Measurements from ENCODE around the gene ATXN7L3. TPM values are rescaled to one million over a fixed set of nuclear protein-coding genes. Genes with fewer than 3 reads are reported as not detected.

ATXN7L3 gene
- total and polyA plus RNA-seq, 2 donors (not counting 3 experiments of a cell fraction or from before 2014, with no cell fraction given) = 61.3 to 82.5 TPM

DNA sequence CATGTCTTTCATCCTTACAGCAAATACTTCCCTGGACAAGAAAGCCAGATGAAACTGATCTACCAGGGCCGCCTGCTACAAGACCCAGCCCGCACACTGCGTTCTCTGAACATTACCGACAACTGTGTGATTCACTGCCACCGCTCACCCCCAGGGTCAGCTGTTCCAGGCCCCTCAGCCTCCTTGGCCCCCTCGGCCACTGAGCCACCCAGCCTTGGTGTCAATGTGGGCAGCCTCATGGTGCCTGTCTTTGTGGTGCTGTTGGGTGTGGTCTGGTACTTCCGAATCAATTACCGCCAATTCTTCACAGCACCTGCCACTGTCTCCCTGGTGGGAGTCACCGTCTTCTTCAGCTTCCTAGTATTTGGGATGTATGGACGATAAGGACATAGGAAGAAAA, 9.2 kb downstream of the ATXN7L3 start:
- peaks cover 11 to 36% of the 10 kb centered on the region in 2 experiments for H3K36me3 ChIP-seq (ENCODE audit: control insufficient read depth in 2 of 2, extremely low read depth in 1 of 2, insufficient read depth in 2 of 2, low read length in 2 of 2)
- POLR2A ChIA-PET = no interaction called here
- no peaks in the 10 kb centered on the region for H3K27me3 ChIP-seq (ENCODE audit: control insufficient read depth in 2 of 2, insufficient read depth in 2 of 2, low read length in 2 of 2)
- no peak for DNase-seq (ENCODE audit: low read depth, low spot score)
- peaks cover 17% of the 10 kb centered on the region for H3K79me2 ChIP-seq (ENCODE audit: control insufficient read depth, insufficient read depth, low read length)
- BruUV-seq (replicated peaks) = no TSS peak
- CTCF ChIA-PET = no interaction called here
- dilution Hi-C loops (cut with MboI; ENCODE audit: extremely low pct_ligation_motif_present, low sequenced_read_pairs) (no loop called here), intact Hi-C loops (cut with micrococcal nuclease) (no loop called here)
- no peaks in the 10 kb centered on the region for H3K9me1 ChIP-seq (replicated peaks; ENCODE audit: control insufficient read depth, extremely low read depth, insufficient read depth, low read length)
- H3K9ac ChIP-seq (replicated peaks; ENCODE audit: extremely low read depth, insufficient read depth, low read length) = no peak overlapping the region
- peaks cover 10% of the 10 kb centered on the region for H3K4me1 ChIP-seq (ENCODE audit: control insufficient read depth, extremely low read depth, insufficient read depth, low read length)
- H3K9me3 ChIP-seq (replicated peaks; ENCODE audit: control insufficient read depth, insufficient read depth, low read length) = no peaks in the 10 kb centered on the region
- no peak overlapping the region for H3K4me2 ChIP-seq (ENCODE audit: insufficient read depth, low read length)
- no peaks in the 10 kb centered on the region for H4K20me1 ChIP-seq (replicated peaks; ENCODE audit: control insufficient read depth, extremely low read depth, insufficient read depth, low read length)
- no peak overlapping the region for H3K27ac ChIP-seq (ENCODE audit: insufficient read depth, low read depth, low read length)
- H3K4me3 ChIP-seq (replicated peaks in 1 of 3; ENCODE audit: insufficient read depth in 1 of 3, low read depth in 1 of 3, low read length in 3 of 3) = no peak overlapping the region
- TF ChIP-seq MYC (IDR thresholded peaks at IDR 0.05; ENCODE audit: low read depth, low read length) (no peak), FOS (IDR thresholded peaks at IDR 0.05; ENCODE audit: borderline replicate concordance, insufficient read depth, low read length) (no peak), JUN (IDR thresholded peaks at IDR 0.05; ENCODE audit: borderline replicate concordance, insufficient read depth, insufficient read length, low read depth) (no peak)
- H2AFZ ChIP-seq (ENCODE audit: low read depth, low read length) = no peak overlapping the region
- FAIRE-seq = no peak

GRCh38 chr17:44188576-44189403, 10.9 kb downstream of the ATXN7L3 start:
- no peaks in the 10 kb centered on the region for H4K20me1 ChIP-seq (replicated peaks; ENCODE audit: control insufficient read depth, extremely low read depth, insufficient read depth, low read length)
- H3K36me3 ChIP-seq (ENCODE audit: control insufficient read depth in 2 of 2, extremely low read depth in 1 of 2, insufficient read depth in 2 of 2, low read length in 2 of 2) = peaks cover 0 to 19% of the 10 kb centered on the region in 2 experiments
- TF ChIP-seq JUN (IDR thresholded peaks at IDR 0.05; ENCODE audit: borderline replicate concordance, insufficient read depth, insufficient read length, low read depth) = no peak
- TF ChIP-seq EZH2 (IDR thresholded peaks at IDR 0.05; ENCODE audit: borderline replicate concordance, low read depth, low read length, severe bottlenecking) = no peak
- TF ChIP-seq, protein P1, sequence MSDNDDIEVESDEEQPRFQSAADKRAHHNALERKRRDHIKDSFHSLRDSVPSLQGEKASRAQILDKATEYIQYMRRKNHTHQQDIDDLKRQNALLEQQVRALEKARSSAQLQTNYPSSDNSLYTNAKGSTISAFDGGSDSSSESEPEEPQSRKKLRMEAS (IDR thresholded peaks at IDR 0.05; ENCODE audit: insufficient read depth, insufficient read length) = no peak
- TF ChIP-seq POLR2A (IDR thresholded peaks at IDR 0.05; ENCODE audit: low read depth, low read length) = no peak
- no peak for TF ChIP-seq MYC (IDR thresholded peaks at IDR 0.05; ENCODE audit: low read depth, low read length)
- TF ChIP-seq POLR2AphosphoS5 (IDR thresholded peaks at IDR 0.05; ENCODE audit: insufficient read depth, low read depth, low read length) = no peak
- TF ChIP-seq, protein P2, sequence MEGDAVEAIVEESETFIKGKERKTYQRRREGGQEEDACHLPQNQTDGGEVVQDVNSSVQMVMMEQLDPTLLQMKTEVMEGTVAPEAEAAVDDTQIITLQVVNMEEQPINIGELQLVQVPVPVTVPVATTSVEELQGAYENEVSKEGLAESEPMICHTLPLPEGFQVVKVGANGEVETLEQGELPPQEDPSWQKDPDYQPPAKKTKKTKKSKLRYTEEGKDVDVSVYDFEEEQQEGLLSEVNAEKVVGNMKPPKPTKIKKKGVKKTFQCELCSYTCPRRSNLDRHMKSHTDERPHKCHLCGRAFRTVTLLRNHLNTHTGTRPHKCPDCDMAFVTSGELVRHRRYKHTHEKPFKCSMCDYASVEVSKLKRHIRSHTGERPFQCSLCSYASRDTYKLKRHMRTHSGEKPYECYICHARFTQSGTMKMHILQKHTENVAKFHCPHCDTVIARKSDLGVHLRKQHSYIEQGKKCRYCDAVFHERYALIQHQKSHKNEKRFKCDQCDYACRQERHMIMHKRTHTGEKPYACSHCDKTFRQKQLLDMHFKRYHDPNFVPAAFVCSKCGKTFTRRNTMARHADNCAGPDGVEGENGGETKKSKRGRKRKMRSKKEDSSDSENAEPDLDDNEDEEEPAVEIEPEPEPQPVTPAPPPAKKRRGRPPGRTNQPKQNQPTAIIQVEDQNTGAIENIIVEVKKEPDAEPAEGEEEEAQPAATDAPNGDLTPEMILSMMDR (IDR thresholded peaks at IDR 0.05; ENCODE audit: extremely low read depth in 1 of 2, insufficient read depth in 1 of 2, low read depth in 1 of 2, low read length in 2 of 2) = no peak
- TF ChIP-seq FOS (IDR thresholded peaks at IDR 0.05; ENCODE audit: borderline replicate concordance, insufficient read depth, low read length) = no peak
- no peak for TF ChIP-seq GATA2 (IDR thresholded peaks at IDR 0.05; ENCODE audit: insufficient read depth, insufficient read length, low read depth, low read length)
- POLR2A ChIA-PET = no interaction called here
- no peak for FAIRE-seq
- intact Hi-C loops (cut with micrococcal nuclease) = loop anchor here (5.0 kb wide), 1 partner anchor 116 kb away; the partner anchor contains the start of gene G6PC3
- dilution Hi-C loops (cut with MboI; ENCODE audit: extremely low pct_ligation_motif_present, low sequenced_read_pairs) = no loop called here
- CTCF ChIA-PET = no interaction called here
- BruUV-seq (replicated peaks) = no TSS peak
- H3K27me3 ChIP-seq (ENCODE audit: control insufficient read depth in 2 of 2, insufficient read depth in 2 of 2, low read length in 2 of 2) = no peaks in the 10 kb centered on the region
- no peak for DNase-seq (ENCODE audit: low read depth, low spot score)
- H3K79me2 ChIP-seq (ENCODE audit: control insufficient read depth, insufficient read depth, low read length) = peaks cover 33% of the 10 kb centered on the region
- H3K27ac ChIP-seq (ENCODE audit: insufficient read depth, low read depth, low read length) = no peak overlapping the region
- H3K9me1 ChIP-seq (replicated peaks; ENCODE audit: control insufficient read depth, extremely low read depth, insufficient read depth, low read length) = no peaks in the 10 kb centered on the region
- H3K4me1 ChIP-seq (ENCODE audit: control insufficient read depth, extremely low read depth, insufficient read depth, low read length) = peaks cover 13% of the 10 kb centered on the region
- H3K4me2 ChIP-seq (ENCODE audit: insufficient read depth, low read length) = no peak overlapping the region
- H2AFZ ChIP-seq (ENCODE audit: low read depth, low read length) = no peak overlapping the region
- no peaks in the 10 kb centered on the region for H3K9me3 ChIP-seq (replicated peaks; ENCODE audit: control insufficient read depth, insufficient read depth, low read length)
- H3K9ac ChIP-seq (replicated peaks; ENCODE audit: extremely low read depth, insufficient read depth, low read length) = no peak overlapping the region
- no peak overlapping the region for H3K4me3 ChIP-seq (replicated peaks in 1 of 3; ENCODE audit: insufficient read depth in 1 of 3, low read depth in 1 of 3, low read length in 3 of 3)

All from endothelial cell of umbilical vein (primary cell).